Measurements from ENCODE around the gene SMOC1. TPM values are rescaled to one million over a fixed set of nuclear protein-coding genes. Genes with fewer than 3 reads are reported as not detected.
A peak's percentile ranks its signal among the peaks of the same experiment; 100 is the strongest.

SMOC1 gene
- total RNA-seq, 2 donors from 2014 or later = not detected

DNA sequence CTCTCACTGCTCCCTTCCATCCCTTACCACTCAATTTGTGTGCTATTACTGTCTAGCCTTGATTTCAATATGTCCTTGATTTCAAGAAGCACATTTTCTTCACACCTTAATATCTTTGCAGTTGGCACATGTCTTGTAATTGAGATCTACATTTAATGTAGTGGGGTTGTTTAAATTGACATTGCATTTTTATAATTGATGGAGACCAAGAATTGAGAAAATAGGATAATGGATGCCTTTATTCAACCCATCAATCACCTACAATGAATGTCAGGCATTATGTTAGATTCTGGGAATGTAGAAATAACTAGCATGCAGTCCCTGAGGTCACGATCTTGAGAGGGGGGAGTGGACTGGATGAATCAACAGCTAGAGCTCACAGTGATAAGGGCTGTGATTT, 94.6 kb downstream of the SMOC1 start:
- no peak overlapping the region for H3K27ac Mint-ChIP-seq
- Histone ChIP-seq H3K9ac (ENCODE audit: extremely low read depth, low read length, poor library complexity, severe bottlenecking) (no peak overlapping the region), H3K4me1 (ENCODE audit: control insufficient read depth, insufficient read depth, low read length) (peaks cover 6% of the 10 kb centered on the region), H3K4me3 (ENCODE audit: low read length) (no peak overlapping the region), H3K36me3 (ENCODE audit: control insufficient read depth, insufficient read depth, low read length) (no peaks in the 10 kb centered on the region), H3K27me3 (ENCODE audit: control insufficient read depth, insufficient read depth, low read length, poor library complexity, severe bottlenecking) (peaks cover 3% of the 10 kb centered on the region), H3K27ac (ENCODE audit: low read depth, low read length) (peak overlapping the region; percentile 42), H3K9me3 (ENCODE audit: control insufficient read depth, low read length) (no peaks in the 10 kb centered on the region)
- H3K4me3 Mint-ChIP-seq = no peak overlapping the region
- H3K36me3 Mint-ChIP-seq (ENCODE audit: low read depth) = no peaks in the 10 kb centered on the region
- no peaks in the 10 kb centered on the region for H3K9me3 Mint-ChIP-seq
- H3K27me3 Mint-ChIP-seq (ENCODE audit: insufficient read depth) = peaks cover 8% of the 10 kb centered on the region
- TF ChIP-seq CTCF (conservative IDR thresholded peaks at IDR 0.05) = no peak
- 96 to 100% methylated on average over 1 of the region's 1 CpG for WGBS, 2 experiments (ENCODE audit: insufficient coverage in 1 of 2, insufficient read length in 1 of 2)
- peaks cover 12% of the 10 kb centered on the region for H3K4me1 Mint-ChIP-seq
- no peak for DNase-seq

DNA sequence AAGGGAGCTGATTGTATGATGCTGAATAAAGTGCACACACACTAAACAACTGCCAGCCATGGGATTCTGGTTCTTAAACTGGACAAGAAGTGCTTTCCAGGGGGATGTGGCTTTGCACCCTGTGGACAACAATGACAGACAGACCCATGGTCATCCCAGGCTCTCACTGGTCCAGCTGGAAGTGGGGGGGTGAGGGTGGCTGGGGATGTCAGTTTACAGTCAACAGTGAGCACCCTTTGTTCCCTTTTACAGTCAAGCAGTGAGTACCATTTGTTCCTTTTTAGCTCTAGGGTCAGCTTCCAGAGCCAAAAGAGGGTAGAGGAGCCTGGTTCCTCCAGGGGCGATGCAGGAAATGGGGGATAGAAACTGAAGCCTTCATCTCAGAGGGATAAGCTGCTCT, 100.7 kb downstream of the SMOC1 start:
- H3K9ac ChIP-seq (ENCODE audit: extremely low read depth, low read length, poor library complexity, severe bottlenecking) = no peak overlapping the region
- H3K36me3 ChIP-seq (ENCODE audit: control insufficient read depth, insufficient read depth, low read length) = no peaks in the 10 kb centered on the region
- no peak for DNase-seq
- H3K9me3 ChIP-seq (ENCODE audit: control insufficient read depth, low read length) = no peaks in the 10 kb centered on the region
- H3K4me3 ChIP-seq (ENCODE audit: low read length) = no peak overlapping the region
- WGBS, 2 experiments (ENCODE audit: insufficient coverage in 1 of 2, insufficient read length in 1 of 2) = 80 to 91% methylated on average over 1 of the region's 1 CpG
- Mint-ChIP-seq H3K27me3 (ENCODE audit: insufficient read depth) (peaks cover 12% of the 10 kb centered on the region), H3K36me3 (ENCODE audit: low read depth) (no peaks in the 10 kb centered on the region), H3K4me1 (peaks cover 11% of the 10 kb centered on the region), H3K27ac (no peak overlapping the region), H3K9me3 (no peaks in the 10 kb centered on the region), H3K4me3 (no peak overlapping the region)
- TF ChIP-seq CTCF (conservative IDR thresholded peaks at IDR 0.05) = no peak
- H3K27ac ChIP-seq (ENCODE audit: low read depth, low read length) = no peak overlapping the region
- peaks cover 4% of the 10 kb centered on the region for H3K4me1 ChIP-seq (ENCODE audit: control insufficient read depth, insufficient read depth, low read length)
- peaks cover 3% of the 10 kb centered on the region for H3K27me3 ChIP-seq (ENCODE audit: control insufficient read depth, insufficient read depth, low read length, poor library complexity, severe bottlenecking)

DNA sequence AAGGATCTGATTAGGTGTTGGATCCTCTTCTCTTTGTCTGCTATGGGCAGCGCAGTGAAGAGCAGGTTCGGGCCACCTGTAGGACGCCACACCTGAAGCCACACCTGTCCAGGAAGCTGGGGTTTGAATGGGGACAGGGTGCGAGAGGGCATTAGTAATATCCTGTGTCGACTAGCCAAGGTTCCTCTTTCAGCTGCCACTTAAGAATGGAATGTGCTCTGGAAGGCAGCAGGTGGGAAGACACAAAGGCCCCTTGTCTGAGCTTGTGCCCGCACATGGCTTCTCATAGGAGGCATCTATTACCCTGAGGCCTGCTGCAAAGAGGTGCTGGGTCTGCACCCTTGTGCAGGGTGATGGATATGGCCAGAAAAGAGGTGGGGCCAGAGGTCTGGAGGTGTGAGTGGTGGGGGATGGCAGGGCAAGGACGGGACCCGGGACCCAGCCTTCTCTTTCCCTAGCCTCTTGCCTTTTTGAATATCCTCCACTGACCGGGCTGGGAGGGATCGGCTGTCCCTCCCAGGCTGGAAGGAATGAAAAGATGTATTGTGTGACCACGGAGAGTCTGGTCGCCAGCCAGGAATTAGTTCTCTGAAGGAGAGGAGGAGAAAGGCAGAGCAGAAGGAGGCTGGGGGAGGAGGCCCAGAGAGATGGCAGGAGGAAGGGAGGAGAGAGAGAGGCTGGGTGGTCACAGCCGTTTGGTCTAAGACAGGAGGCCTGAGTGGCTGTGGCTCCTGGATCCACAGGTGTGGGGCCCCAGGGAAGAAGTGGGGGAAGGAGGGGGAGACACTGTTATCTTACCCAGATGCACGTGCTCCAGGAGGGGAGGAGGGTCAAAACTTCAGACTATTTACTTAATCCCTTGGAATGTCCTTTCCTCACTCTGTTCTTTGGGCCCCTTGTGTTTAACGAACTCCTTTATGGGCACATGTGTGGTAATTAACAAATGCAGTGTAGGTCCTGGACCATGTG, 101.5 kb downstream of the SMOC1 start:
- Mint-ChIP-seq H3K9me3 (no peaks in the 10 kb centered on the region), H3K4me3 (no peak overlapping the region), H3K4me1 (peaks cover 11% of the 10 kb centered on the region), H3K27me3 (ENCODE audit: insufficient read depth) (peaks cover 11% of the 10 kb centered on the region), H3K27ac (no peak overlapping the region), H3K36me3 (ENCODE audit: low read depth) (no peaks in the 10 kb centered on the region)
- Histone ChIP-seq H3K27me3 (ENCODE audit: control insufficient read depth, insufficient read depth, low read length, poor library complexity, severe bottlenecking) (peaks cover 3% of the 10 kb centered on the region), H3K4me3 (ENCODE audit: low read length) (no peak overlapping the region), H3K9ac (ENCODE audit: extremely low read depth, low read length, poor library complexity, severe bottlenecking) (no peak overlapping the region), H3K9me3 (ENCODE audit: control insufficient read depth, low read length) (no peaks in the 10 kb centered on the region), H3K4me1 (ENCODE audit: control insufficient read depth, insufficient read depth, low read length) (peaks cover 4% of the 10 kb centered on the region), H3K36me3 (ENCODE audit: control insufficient read depth, insufficient read depth, low read length) (no peaks in the 10 kb centered on the region), H3K27ac (ENCODE audit: low read depth, low read length) (no peak overlapping the region)
- TF ChIP-seq CTCF (conservative IDR thresholded peaks at IDR 0.05) = no peak
- WGBS, 2 experiments (ENCODE audit: insufficient coverage in 1 of 2, insufficient read length in 1 of 2) = 79 to 92% methylated on average over 5 to 14 of the region's 15 CpGs
- no peak for DNase-seq

Data from endodermal cell (in vitro differentiated cells).